D341Med (cell line): ENCODE measurements around the gene FHIT.

Experiments used
- DNase-seq: peaks from one replicate; pipeline ENCODE4 v3.0.0; 2012; ENCODE audit warnings: low spot score

Gene FHIT

GRCh38 chr3:61251174-61251972 lies at the start of gene FHIT:
Gene FHIT (minus strand): TSS chr3:61251452.
- peak; percentile 93 for DNase-seq

- DNase-seq = no peak
These were observed 49.5 kb upstream of the FHIT start for GRCh38 chr3:61300786-61301185.

- DNase-seq = no peak
These were observed 48.7 kb upstream of the FHIT start for GRCh38 chr3:61300006-61300380.

- DNase-seq = no peak
These were observed 48.2 kb upstream of the FHIT start for GRCh38 chr3:61299343-61300005.

- no peak for DNase-seq
These were observed 46.6 kb upstream of the FHIT start for GRCh38 chr3:61297821-61298220.

GRCh38 chr3:61288446-61288845 lies 37.2 kb upstream of the FHIT start:
- DNase-seq = no peak

GRCh38 chr3:61283876-61284275 lies 32.6 kb upstream of the FHIT start:
- no peak for DNase-seq

GRCh38 chr3:61278713-61279112 lies 27.5 kb upstream of the FHIT start:
- DNase-seq = no peak

- DNase-seq = no peak
These were observed 26.2 kb upstream of the FHIT start for GRCh38 chr3:61277411-61277810.

- DNase-seq = no peak
These were observed 18.2 kb upstream of the FHIT start for GRCh38 chr3:61269435-61269834.

- no peak for DNase-seq
These were observed 17.4 kb upstream of the FHIT start for GRCh38 chr3:61268644-61269043.

GRCh38 chr3:61264281-61264680 lies 13.0 kb upstream of the FHIT start:
- no peak for DNase-seq

GRCh38 chr3:61257148-61257547 lies 5.9 kb upstream of the FHIT start:
- DNase-seq = no peak

GRCh38 chr3:61253756-61254155 lies 2.5 kb upstream of the FHIT start:
- no peak for DNase-seq

- DNase-seq = no peak
These were observed 1.6 kb upstream of the FHIT start for GRCh38 chr3:61252836-61253235.

GRCh38 chr3:61250784-61251173 lies 473 bp downstream of the FHIT start:
- peak; percentile 58 for DNase-seq

- DNase-seq = no peak
These were observed 2.8 kb downstream of the FHIT start for GRCh38 chr3:61248496-61248895.

- DNase-seq = no peak
These were observed 4.1 kb downstream of the FHIT start for GRCh38 chr3:61247191-61247590.

- no peak for DNase-seq
These were observed 11.4 kb downstream of the FHIT start for GRCh38 chr3:61239871-61240270.

GRCh38 chr3:61237858-61238257 lies 13.4 kb downstream of the FHIT start:
- no peak for DNase-seq

- DNase-seq = no peak
These were observed 14.7 kb downstream of the FHIT start for GRCh38 chr3:61236556-61236955.

- DNase-seq = no peak
These were observed 17.5 kb downstream of the FHIT start for GRCh38 chr3:61233746-61234145.

GRCh38 chr3:61231693-61232092 lies 19.6 kb downstream of the FHIT start:
- DNase-seq = no peak

- DNase-seq = no peak
These were observed 23.5 kb downstream of the FHIT start for GRCh38 chr3:61227799-61228198.
